Skeletal muscle cell (primary cell): ENCODE results near the gene CCL1.

Experiments
- DNase-seq: peaks from one replicate; pipeline ENCODE4 v3.0.0-alpha.2; 2010; ENCODE audit warnings: low read depth
- H3K4me3 ChIP-seq: 2 replicates; pipeline ENCODE4 v1.5.1; 2011; ENCODE audit warnings: low read depth, mild to moderate bottlenecking, control low read depth, low read length, moderate library complexity

The CCL1 gene

GRCh38 chr17:34363183-34363661 is at the start of gene CCL1:
TSS of gene CCL1 (minus strand) at chr17:34363233. CDS start at chr17:34363161, 72 bp downstream.
- no peak within 1 kb of the TSS for H3K4me3 ChIP-seq
- DNase-seq, result no peak

- no peak overlapping the region for H3K4me3 ChIP-seq
- no peak for DNase-seq
Observed at GRCh38 chr17:34412534-34412933, 49.5 kb upstream of the CCL1 start.

GRCh38 chr17:34411646-34412421 is 48.8 kb upstream of the CCL1 start:
- no peak for DNase-seq
- H3K4me3 ChIP-seq, result no peak overlapping the region

GRCh38 chr17:34409352-34409751 is 46.3 kb upstream of the CCL1 start:
- H3K4me3 ChIP-seq, result no peak overlapping the region
- DNase-seq, result no peak

- DNase-seq, result no peak
- H3K4me3 ChIP-seq, result no peak overlapping the region
Observed at GRCh38 chr17:34408439-34408838, 45.4 kb upstream of the CCL1 start.

GRCh38 chr17:34406226-34406625 is 43.2 kb upstream of the CCL1 start:
- no peak overlapping the region for H3K4me3 ChIP-seq
- no peak for DNase-seq

- DNase-seq, result no peak
- no peak overlapping the region for H3K4me3 ChIP-seq
Observed at GRCh38 chr17:34403006-34403405, 40.0 kb upstream of the CCL1 start.

- DNase-seq, result no peak
- H3K4me3 ChIP-seq, result no peak overlapping the region
Observed at GRCh38 chr17:34401165-34401564, 38.1 kb upstream of the CCL1 start.

GRCh38 chr17:34400301-34400931 is 37.4 kb upstream of the CCL1 start:
- DNase-seq, result no peak

GRCh38 chr17:34399725-34400124 is 36.7 kb upstream of the CCL1 start:
- DNase-seq, result no peak
- H3K4me3 ChIP-seq, result no peak overlapping the region

More at GRCh38 chr17:34400301-34400931, 37.4 kb upstream of the CCL1 start:
- no peak overlapping the region for H3K4me3 ChIP-seq

GRCh38 chr17:34398990-34399389 is 36.0 kb upstream of the CCL1 start:
- H3K4me3 ChIP-seq, result no peak overlapping the region
- DNase-seq, result no peak

GRCh38 chr17:34397265-34397664 is 34.2 kb upstream of the CCL1 start:
- no peak for DNase-seq
- no peak overlapping the region for H3K4me3 ChIP-seq

GRCh38 chr17:34393401-34393800 is 30.4 kb upstream of the CCL1 start:
- no peak for DNase-seq
- H3K4me3 ChIP-seq, result no peak overlapping the region

- DNase-seq, result no peak
- H3K4me3 ChIP-seq, result no peak overlapping the region
Observed at GRCh38 chr17:34391241-34391640, 28.2 kb upstream of the CCL1 start.

GRCh38 chr17:34390649-34391048 is 27.6 kb upstream of the CCL1 start:
- no peak for DNase-seq
- no peak overlapping the region for H3K4me3 ChIP-seq

- DNase-seq, result no peak
- no peak overlapping the region for H3K4me3 ChIP-seq
Observed at GRCh38 chr17:34389126-34389750, 26.2 kb upstream of the CCL1 start.

- no peak overlapping the region for H3K4me3 ChIP-seq
- DNase-seq, result no peak
Observed at GRCh38 chr17:34387566-34387965, 24.5 kb upstream of the CCL1 start.

GRCh38 chr17:34386697-34387550 is 23.9 kb upstream of the CCL1 start:
- H3K4me3 ChIP-seq, result no peak overlapping the region
- DNase-seq, result no peak

- no peak overlapping the region for H3K4me3 ChIP-seq
- no peak for DNase-seq
Observed at GRCh38 chr17:34386343-34386696, 23.3 kb upstream of the CCL1 start.
